Measurements from ENCODE around the gene LIPM. TPM values are rescaled to one million over a fixed set of nuclear protein-coding genes. Genes with fewer than 3 reads are reported as not detected.

LIPM gene
- total and polyA plus RNA-seq, 7 donors, result not detected

- Histone ChIP-seq H3K4me3 (no peak overlapping the region), H3K36me3 (no peaks in the 10 kb centered on the region), H3K27me3 (no peaks in the 10 kb centered on the region), H3K9me3 (no peaks in the 10 kb centered on the region), H3K4me1 (no peaks in the 10 kb centered on the region), H3K27ac (no peak overlapping the region)
- intact Hi-C loops (cut with DNase I), result no loop called here
- TF ChIP-seq EP300 (IDR thresholded peaks at IDR 0.05) (no peak), POLR2AphosphoS5 (IDR thresholded peaks at IDR 0.05) (no peak), POLR2A (IDR thresholded peaks at IDR 0.05) (no peak), CTCF (IDR thresholded peaks at IDR 0.05) (no peak)
- no peak for DNase-seq
- WGBS, 2 donors, result 77% methylated on average over 6 of the region's 6 CpGs
Measured at GRCh38 chr10:88804083-88804812, 1.7 kb downstream of the LIPM start.

GRCh38 chr10:88805361-88805760 lies 2.8 kb downstream of the LIPM start:
- Histone ChIP-seq H3K27ac (no peak overlapping the region), H3K4me3 (no peak overlapping the region), H3K4me1 (no peaks in the 10 kb centered on the region), H3K36me3 (no peaks in the 10 kb centered on the region), H3K27me3 (peaks cover 0 to 4% (median 0%) of the 10 kb centered on the region in 3 donors), H3K9me3 (no peaks in the 10 kb centered on the region)
- intact Hi-C loops (cut with DNase I), result no loop called here
- no peak for TF ChIP-seq CTCF (IDR thresholded peaks at IDR 0.05)
- no peak for DNase-seq
- 31 to 42% methylated on average over 2 of the region's 2 CpGs for WGBS, 2 donors

- H3K9me3 ChIP-seq, result no peaks in the 10 kb centered on the region
- H3K27me3 ChIP-seq, result peaks cover 0 to 4% (median 0%) of the 10 kb centered on the region in 3 donors
- 85 to 89% methylated on average over 3 of the region's 3 CpGs for WGBS, 2 donors
- DNase-seq, result no peak
- TF ChIP-seq POLR2AphosphoS5 (IDR thresholded peaks at IDR 0.05) (no peak), EP300 (IDR thresholded peaks at IDR 0.05) (no peak), CTCF (IDR thresholded peaks at IDR 0.05) (no peak), POLR2A (IDR thresholded peaks at IDR 0.05) (no peak)
- H3K36me3 ChIP-seq, result no peaks in the 10 kb centered on the region
- intact Hi-C loops (cut with DNase I), result no loop called here
- no peak overlapping the region for H3K27ac ChIP-seq
- no peak overlapping the region for H3K4me3 ChIP-seq
- no peaks in the 10 kb centered on the region for H3K4me1 ChIP-seq
Measured at GRCh38 chr10:88805924-88806323, 3.4 kb downstream of the LIPM start.

- Histone ChIP-seq H3K27me3 (peaks cover 0 to 4% (median 0%) of the 10 kb centered on the region in 3 donors), H3K4me3 (no peak overlapping the region), H3K4me1 (no peaks in the 10 kb centered on the region), H3K9me3 (no peaks in the 10 kb centered on the region), H3K27ac (no peak overlapping the region), H3K36me3 (no peaks in the 10 kb centered on the region)
- TF ChIP-seq CTCF (IDR thresholded peaks at IDR 0.05) (no peak), POLR2A (IDR thresholded peaks at IDR 0.05) (no peak), POLR2AphosphoS5 (IDR thresholded peaks at IDR 0.05) (no peak), EP300 (IDR thresholded peaks at IDR 0.05) (no peak)
- intact Hi-C loops (cut with DNase I), result no loop called here
- no peak for DNase-seq
- WGBS, 2 donors, result 69 to 80% methylated on average over 4 of the region's 4 CpGs
Measured at GRCh38 chr10:88809621-88810020, 7.1 kb downstream of the LIPM start.

Measured in sigmoid colon (tissue), 7 donors.